Measurements from ENCODE around the gene VSIG10L2. TPM values are rescaled to one million over a fixed set of nuclear protein-coding genes. Genes with fewer than 3 reads are reported as not detected.
"Not testable (repeated sequence)": the region's sequence is repeated elsewhere in the genome, so short reads cannot be mapped to it uniquely, and the experiment has no call there.

Gene VSIG10L2
- not detected for total RNA-seq

- peaks cover 7% of the 10 kb centered on the region for H3K27me3 Mint-ChIP-seq (ENCODE audit: low read depth)
- no peak within 1 kb of the TSS for H3K4me3 Mint-ChIP-seq
- H3K36me3 Mint-ChIP-seq (ENCODE audit: insufficient read depth): no peaks in the 10 kb centered on the region
- DNase-seq: no peak
- no peak for ATAC-seq
- H3K4me1 Mint-ChIP-seq (ENCODE audit: low read depth): peaks cover 4% of the 10 kb centered on the region
- no peaks in the 10 kb centered on the region for H3K9me3 Mint-ChIP-seq
Measured at GRCh38 chr11:125945797-125946520, at the start of gene VSIG10L2. VSIG10L2 (plus strand) TSS chr11:125946044; CDS start chr11:125946056, 12 bp downstream.

- Mint-ChIP-seq H3K27me3 (ENCODE audit: low read depth) (peaks cover 30% of the 10 kb centered on the region), H3K9me3 (no peaks in the 10 kb centered on the region), H3K36me3 (ENCODE audit: insufficient read depth) (peaks cover 19% of the 10 kb centered on the region), H3K4me3 (peak overlapping the region; percentile 98), H3K4me1 (ENCODE audit: low read depth) (peaks cover 40% of the 10 kb centered on the region)
- no peak for ATAC-seq
- DNase-seq: no peak
Measured at GRCh38 chr11:125901872-125902271, 44.0 kb upstream of the VSIG10L2 start.

GRCh38 chr11:125902277-125902926 lies 43.4 kb upstream of the VSIG10L2 start:
- peaks cover 19% of the 10 kb centered on the region for H3K36me3 Mint-ChIP-seq (ENCODE audit: insufficient read depth)
- no peaks in the 10 kb centered on the region for H3K9me3 Mint-ChIP-seq
- H3K4me1 Mint-ChIP-seq (ENCODE audit: low read depth): peaks cover 36% of the 10 kb centered on the region

GRCh38 chr11:125902927-125903710 lies 42.7 kb upstream of the VSIG10L2 start, which contains the start of gene PUS3:
PUS3 (minus strand) TSS chr11:125903206; CDS start chr11:125896284, 6,922 bp downstream.
- Mint-ChIP-seq H3K4me1 (ENCODE audit: low read depth) (peaks cover 32% of the 10 kb centered on the region), H3K9me3 (no peaks in the 10 kb centered on the region), H3K4me3 (peak within 1 kb of the TSS; percentile 98), H3K36me3 (ENCODE audit: insufficient read depth) (peaks cover 14% of the 10 kb centered on the region), H3K27me3 (ENCODE audit: low read depth) (peaks cover 36% of the 10 kb centered on the region)
- ATAC-seq (peak; percentile 87 to 94), DNase-seq (peak; percentile 83)

More at GRCh38 chr11:125902277-125902926, 43.4 kb upstream of the VSIG10L2 start:
- DNase-seq: no peak
- Mint-ChIP-seq H3K4me3 (peak overlapping the region; percentile 98), H3K27me3 (ENCODE audit: low read depth) (peaks cover 33% of the 10 kb centered on the region)
- ATAC-seq: no peak

- peak; percentile 32 to 44 for ATAC-seq
- no peak for DNase-seq
- H3K4me1 Mint-ChIP-seq (ENCODE audit: low read depth): peaks cover 32% of the 10 kb centered on the region
- H3K4me3 Mint-ChIP-seq: peak within 1 kb of the TSS; percentile 98
- no peaks in the 10 kb centered on the region for H3K9me3 Mint-ChIP-seq
- peaks cover 37% of the 10 kb centered on the region for H3K27me3 Mint-ChIP-seq (ENCODE audit: low read depth)
- peaks cover 14% of the 10 kb centered on the region for H3K36me3 Mint-ChIP-seq (ENCODE audit: insufficient read depth)
Measured at GRCh38 chr11:125903711-125904659, 41.9 kb upstream of the VSIG10L2 start, which contains the start of gene DDX25. DDX25 (plus strand) TSS chr11:125904508; CDS start chr11:125904518, 10 bp downstream.

GRCh38 chr11:125904678-125905077 lies 41.2 kb upstream of the VSIG10L2 start:
- DNase-seq: no peak
- Mint-ChIP-seq H3K36me3 (ENCODE audit: insufficient read depth) (peaks cover 10% of the 10 kb centered on the region), H3K4me1 (ENCODE audit: low read depth) (peaks cover 28% of the 10 kb centered on the region), H3K4me3 (peak overlapping the region; percentile 54), H3K27me3 (ENCODE audit: low read depth) (peaks cover 37% of the 10 kb centered on the region), H3K9me3 (no peaks in the 10 kb centered on the region)
- ATAC-seq: no peak

GRCh38 chr11:125910226-125910849 lies 35.5 kb upstream of the VSIG10L2 start:
- no peak overlapping the region for H3K4me3 Mint-ChIP-seq
- H3K4me1 Mint-ChIP-seq (ENCODE audit: low read depth): no peaks in the 10 kb centered on the region
- H3K36me3 Mint-ChIP-seq (ENCODE audit: insufficient read depth): no peaks in the 10 kb centered on the region
- ATAC-seq (no peak), DNase-seq (no peak)
- H3K9me3 Mint-ChIP-seq: no peaks in the 10 kb centered on the region
- H3K27me3 Mint-ChIP-seq (ENCODE audit: low read depth): peaks cover 42% of the 10 kb centered on the region

- ATAC-seq; DNase-seq; H3K9me3 Mint-ChIP-seq; H3K4me1 Mint-ChIP-seq (ENCODE audit: low read depth); H3K36me3 Mint-ChIP-seq (ENCODE audit: insufficient read depth); H3K4me3 Mint-ChIP-seq: not testable (repeated sequence)
- peaks cover 40% of the 10 kb centered on the region for H3K27me3 Mint-ChIP-seq (ENCODE audit: low read depth)
Measured at GRCh38 chr11:125914601-125915000, 31.2 kb upstream of the VSIG10L2 start.

GRCh38 chr11:125916683-125917347 lies 29.0 kb upstream of the VSIG10L2 start:
- peaks cover 33% of the 10 kb centered on the region for H3K27me3 Mint-ChIP-seq (ENCODE audit: low read depth)

GRCh38 chr11:125918140-125918840 lies 27.6 kb upstream of the VSIG10L2 start:
- no peak for DNase-seq
- H3K4me3 Mint-ChIP-seq: no peak overlapping the region
- H3K4me1 Mint-ChIP-seq (ENCODE audit: low read depth): no peaks in the 10 kb centered on the region

More at GRCh38 chr11:125916683-125917347, 29.0 kb upstream of the VSIG10L2 start:
- H3K36me3 Mint-ChIP-seq (ENCODE audit: insufficient read depth): no peaks in the 10 kb centered on the region
- no peaks in the 10 kb centered on the region for H3K9me3 Mint-ChIP-seq
- ATAC-seq: no peak
- no peak overlapping the region for H3K4me3 Mint-ChIP-seq
- DNase-seq: no peak
- H3K4me1 Mint-ChIP-seq (ENCODE audit: low read depth): no peaks in the 10 kb centered on the region

GRCh38 chr11:125921042-125921441 lies 24.8 kb upstream of the VSIG10L2 start:
- Mint-ChIP-seq H3K4me3 (no peak overlapping the region), H3K4me1 (ENCODE audit: low read depth) (no peaks in the 10 kb centered on the region), H3K36me3 (ENCODE audit: insufficient read depth) (no peaks in the 10 kb centered on the region), H3K9me3 (no peaks in the 10 kb centered on the region), H3K27me3 (ENCODE audit: low read depth) (peaks cover 16% of the 10 kb centered on the region)
- no peak for ATAC-seq
- DNase-seq: no peak

More at GRCh38 chr11:125918140-125918840, 27.6 kb upstream of the VSIG10L2 start:
- no peak for ATAC-seq
- peaks cover 28% of the 10 kb centered on the region for H3K27me3 Mint-ChIP-seq (ENCODE audit: low read depth)
- H3K36me3 Mint-ChIP-seq (ENCODE audit: insufficient read depth): no peaks in the 10 kb centered on the region
- H3K9me3 Mint-ChIP-seq: no peaks in the 10 kb centered on the region

- peaks cover 18% of the 10 kb centered on the region for H3K27me3 Mint-ChIP-seq (ENCODE audit: low read depth)
- H3K9me3 Mint-ChIP-seq: no peaks in the 10 kb centered on the region
- no peak for ATAC-seq
- no peak for DNase-seq
- no peaks in the 10 kb centered on the region for H3K4me1 Mint-ChIP-seq (ENCODE audit: low read depth)
- H3K36me3 Mint-ChIP-seq (ENCODE audit: insufficient read depth): no peaks in the 10 kb centered on the region
- H3K4me3 Mint-ChIP-seq: no peak overlapping the region
Measured at GRCh38 chr11:125922156-125922555, 23.7 kb upstream of the VSIG10L2 start.
